ENCODE data around the gene PRKCD.
A peak's percentile ranks its signal among the peaks of the same experiment; 100 is the strongest.

Gene PRKCD

DNA sequence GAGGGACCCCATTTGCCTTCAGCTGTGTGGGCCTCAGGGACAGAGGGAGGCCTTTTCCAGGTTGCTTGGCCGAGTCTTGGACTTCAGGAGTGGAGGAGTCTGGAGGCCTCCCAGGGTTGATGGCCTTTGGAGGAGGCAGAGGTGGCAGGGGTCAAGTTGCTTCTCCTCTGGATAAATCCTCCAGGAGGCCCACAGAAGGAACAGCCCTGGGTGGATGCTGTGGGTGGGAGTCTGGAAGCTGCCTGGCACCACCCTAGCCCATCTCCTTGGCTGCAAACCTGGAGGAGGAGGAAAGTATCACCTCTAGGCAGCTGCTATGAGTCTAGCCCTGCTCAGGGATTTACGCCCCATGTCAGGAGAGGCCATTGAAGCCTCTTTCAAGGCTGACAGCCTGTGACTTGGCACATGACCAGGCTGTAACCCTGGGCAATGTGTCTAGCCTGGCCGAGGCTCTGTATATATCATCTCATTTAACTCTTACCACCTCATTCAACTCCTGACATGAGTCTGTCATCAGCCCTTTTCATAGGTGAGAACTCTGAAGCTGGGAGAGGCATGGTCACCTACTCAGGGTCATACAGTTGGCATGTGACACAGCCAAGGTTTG lies 2.9 kb upstream of the PRKCD start:
- no peak for DNase-seq

GRCh38 chr3:53158765-53159155 lies 2.2 kb upstream of the PRKCD start:
- no peak for DNase-seq

DNA sequence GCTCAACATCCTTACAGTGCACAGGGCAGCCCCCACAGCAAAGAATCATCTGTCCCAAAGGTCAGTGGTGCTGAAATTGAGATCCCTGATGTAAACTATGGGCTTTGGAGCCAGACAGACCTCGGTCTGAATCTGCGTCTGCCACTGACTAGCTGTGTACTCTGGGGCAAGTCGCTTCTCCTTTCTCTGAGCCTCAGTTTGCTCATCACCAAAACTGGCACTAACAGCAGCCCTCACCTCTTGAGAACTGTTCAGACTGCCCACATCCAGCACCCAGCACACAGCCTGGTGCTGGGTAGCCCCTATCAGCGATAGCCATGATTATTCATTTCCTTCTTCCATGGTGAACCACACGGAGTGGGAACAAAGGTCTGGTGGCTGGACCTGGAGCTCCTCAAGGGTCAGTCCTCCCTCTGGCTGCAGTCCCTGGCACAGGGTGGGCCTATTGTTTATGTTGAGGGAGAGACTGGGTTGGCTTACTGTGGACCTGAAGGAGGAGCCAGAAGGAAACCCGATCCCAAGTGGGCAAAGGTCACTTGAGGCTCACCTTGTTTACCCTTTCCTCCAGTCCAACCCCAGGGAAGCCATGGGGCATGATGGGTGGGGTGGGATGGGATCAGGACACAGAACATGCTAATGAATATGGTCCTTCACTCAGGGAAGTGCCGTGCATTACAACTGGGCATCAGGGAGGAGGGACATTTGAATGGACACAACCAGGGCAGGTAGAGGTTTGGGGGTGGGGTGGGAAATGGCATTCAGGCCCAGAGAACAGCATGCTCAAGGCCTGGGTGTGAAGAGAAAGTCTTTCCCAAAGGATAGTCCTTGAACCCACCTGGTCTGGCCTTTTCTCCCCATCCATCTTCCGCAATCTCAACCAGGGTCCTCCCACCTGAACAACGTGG lies 1.6 kb upstream of the PRKCD start:
- DNase-seq, result no peak

DNA sequence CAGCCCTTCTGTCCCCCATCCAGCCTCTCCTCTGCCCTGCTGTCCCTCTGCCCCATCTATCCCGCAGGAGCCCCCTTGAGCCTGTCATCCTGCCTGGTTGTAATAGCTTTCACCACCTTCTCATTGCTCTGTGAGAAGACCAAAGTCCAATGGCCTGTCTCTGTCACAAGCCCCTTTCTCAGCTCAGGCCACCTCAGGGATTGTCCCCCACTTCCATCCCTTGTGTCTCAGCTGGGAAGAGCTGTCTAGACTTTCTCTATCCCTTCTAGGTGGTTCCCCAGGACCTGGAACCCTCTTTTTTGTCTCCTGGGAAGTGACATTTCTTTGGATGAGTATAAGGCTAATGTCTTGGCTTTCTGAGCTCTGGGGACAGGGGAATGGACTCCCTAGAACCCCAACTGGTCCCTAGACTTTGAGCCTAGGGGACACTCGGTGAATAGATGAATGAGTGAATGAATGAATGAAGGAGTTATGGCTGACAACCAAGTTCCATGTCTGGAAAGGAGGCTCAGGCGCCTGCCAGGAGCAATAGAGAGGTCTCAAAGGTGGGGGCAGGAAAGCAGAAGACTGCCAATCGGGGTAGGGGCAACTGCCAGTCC lies 849 bp upstream of the PRKCD start:
- no peak for DNase-seq

GRCh38 chr3:53161450-53161819 lies 426 bp downstream of the PRKCD start:
- peak in 1 of 2 donors; percentile 26 for DNase-seq

GRCh38 chr3:53161820-53162671 lies 1.0 kb downstream of the PRKCD start:
- DNase-seq, result peak; percentile 49 to 73

- peak; percentile 72 to 75 for DNase-seq
Measured at GRCh38 chr3:53162672-53163443, 1.8 kb downstream of the PRKCD start.

DNA sequence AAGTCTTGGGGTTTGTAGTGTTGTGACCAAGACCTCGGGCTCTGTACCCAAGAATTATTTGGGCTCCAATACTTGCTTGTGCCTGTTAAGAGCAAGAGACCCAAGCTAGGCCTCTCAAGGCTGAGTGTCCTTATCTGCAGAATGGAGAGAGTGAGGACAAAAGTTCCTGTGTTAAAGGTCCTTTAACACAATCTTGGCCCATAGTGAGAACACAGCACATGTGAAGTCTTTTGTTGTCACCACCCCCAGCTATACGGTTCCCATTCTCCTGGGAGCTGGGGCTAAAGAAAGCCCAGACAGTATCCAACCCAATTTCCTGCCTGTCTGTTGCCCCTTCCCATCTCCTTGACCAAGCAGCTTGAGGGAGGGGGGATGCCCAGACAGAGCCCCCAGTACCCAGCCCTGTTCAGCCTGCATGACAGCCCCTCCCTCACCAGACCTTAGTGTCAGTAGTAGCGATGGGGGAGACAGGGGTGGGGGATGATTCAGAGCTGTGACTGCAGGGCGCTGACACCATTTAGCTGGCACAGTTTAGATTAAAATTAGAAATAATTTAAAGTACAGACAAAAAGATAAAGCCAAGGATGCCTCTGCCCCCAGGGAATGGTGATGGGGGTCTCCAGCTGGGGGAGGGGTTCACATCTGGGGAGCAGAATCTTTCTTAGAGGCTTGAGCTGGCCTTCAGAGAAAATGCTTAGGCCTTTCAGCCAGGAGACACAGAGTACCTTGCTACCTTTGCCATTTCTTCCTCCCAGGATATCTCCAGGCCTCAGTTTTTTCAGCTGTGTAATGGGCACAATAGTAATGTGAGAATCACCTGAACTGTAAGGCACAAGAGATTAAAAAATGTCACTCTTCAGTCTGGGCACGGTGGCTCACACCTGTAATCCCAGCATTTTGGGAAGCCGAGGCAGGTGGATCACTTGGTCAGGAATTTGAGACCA lies 2.7 kb downstream of the PRKCD start:
- no peak for DNase-seq

GRCh38 chr3:53164911-53165310 lies 3.9 kb downstream of the PRKCD start:
- DNase-seq, result no peak

DNA sequence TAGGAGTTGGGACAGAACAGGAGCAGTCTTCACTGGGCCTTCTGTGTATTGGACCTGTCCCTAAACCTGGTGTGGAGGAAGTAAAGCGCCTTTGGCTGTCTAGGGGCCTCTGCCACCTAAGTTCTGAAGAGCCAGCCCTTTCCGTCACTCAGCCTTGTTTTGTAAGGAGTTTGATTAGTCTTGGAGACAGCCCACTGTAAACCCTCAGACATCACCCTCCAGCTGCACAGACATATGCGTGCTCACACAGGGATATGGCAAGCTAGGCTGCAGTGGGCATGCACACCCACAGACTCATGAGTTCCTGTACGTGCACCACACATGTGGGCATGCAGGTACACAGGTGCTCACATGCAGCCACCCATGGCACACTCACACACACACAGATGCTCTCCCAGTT lies 5.2 kb downstream of the PRKCD start:
- no peak for DNase-seq

- DNase-seq, result peak in 1 of 2 donors; percentile 54
Measured at GRCh38 chr3:53166781-53167291, 5.8 kb downstream of the PRKCD start.

DNA sequence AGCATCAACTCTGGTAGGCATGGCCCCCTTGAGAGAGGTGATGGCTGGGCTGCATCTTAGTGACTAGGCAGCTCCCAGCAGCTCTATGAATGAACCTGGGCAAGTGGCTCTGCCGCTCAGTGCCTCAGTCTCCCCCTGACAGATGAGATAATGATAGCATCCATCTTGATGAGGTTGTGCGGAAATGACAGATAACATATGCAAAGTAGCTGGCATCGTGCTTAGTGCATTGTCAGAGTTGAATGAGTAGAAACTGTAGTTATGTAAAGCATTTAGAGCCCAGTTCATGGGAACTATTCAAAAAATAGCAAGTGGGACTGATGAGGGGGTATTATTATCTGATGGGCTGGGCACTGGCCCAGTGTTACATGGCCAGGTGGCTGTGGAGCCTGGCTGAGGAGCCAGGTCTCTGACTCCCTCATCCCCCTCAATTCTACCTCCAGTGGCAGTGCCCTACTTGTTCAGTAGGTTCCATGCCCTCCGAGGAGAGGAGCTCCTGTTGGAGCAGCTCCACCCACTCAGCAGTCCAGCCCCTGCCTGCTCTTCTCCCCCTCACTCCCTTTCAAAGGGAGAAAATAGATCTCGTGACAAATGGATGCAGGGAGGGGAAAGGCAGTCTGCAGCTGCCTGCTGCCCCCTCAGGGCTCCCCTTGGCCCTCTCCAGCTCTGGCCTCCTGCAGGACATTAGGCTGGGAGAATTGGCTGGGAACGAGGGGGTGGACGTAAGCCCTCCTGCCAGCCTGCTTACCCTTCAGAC lies 6.6 kb downstream of the PRKCD start:
- DNase-seq, result no peak

DNA sequence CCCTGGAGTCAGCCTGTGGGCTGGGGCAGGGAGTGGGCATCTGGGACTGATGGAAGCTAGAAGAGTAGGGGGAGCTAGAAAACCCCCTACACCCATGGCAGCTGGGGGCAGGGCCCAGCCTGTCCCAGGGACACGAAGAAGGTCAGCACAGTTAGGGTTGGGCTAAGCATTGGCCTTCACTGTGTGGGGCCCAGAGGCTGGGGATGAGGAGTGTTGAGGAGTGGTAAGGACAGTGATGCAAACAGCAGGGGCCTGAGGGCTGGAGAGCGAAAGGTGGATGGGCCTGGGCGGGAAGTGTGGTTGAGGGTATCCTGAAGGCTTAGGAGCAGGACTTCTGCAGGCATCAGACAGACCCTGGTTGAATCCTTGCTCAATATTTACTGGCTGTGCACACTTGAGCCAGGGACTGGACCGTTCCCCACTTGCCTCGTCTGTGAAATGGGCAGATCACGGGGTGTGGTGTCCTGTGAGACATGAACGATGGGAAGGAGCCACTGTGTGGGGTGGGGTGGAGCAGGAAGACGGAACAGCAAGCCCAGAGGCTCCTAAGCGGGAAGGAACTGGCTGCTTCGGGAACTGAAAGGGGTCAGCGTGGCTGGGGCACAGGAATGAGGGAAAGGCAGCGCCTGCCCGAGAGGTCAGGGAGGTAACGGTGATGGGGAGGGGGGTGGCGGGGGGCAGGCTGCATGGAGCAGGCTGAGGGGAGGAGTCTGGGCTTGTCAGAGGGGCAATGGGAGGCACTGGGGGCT lies 7.3 kb downstream of the PRKCD start:
- DNase-seq, result no peak

GRCh38 chr3:53169045-53169831 lies 8.2 kb downstream of the PRKCD start:
- DNase-seq, result no peak

DNA sequence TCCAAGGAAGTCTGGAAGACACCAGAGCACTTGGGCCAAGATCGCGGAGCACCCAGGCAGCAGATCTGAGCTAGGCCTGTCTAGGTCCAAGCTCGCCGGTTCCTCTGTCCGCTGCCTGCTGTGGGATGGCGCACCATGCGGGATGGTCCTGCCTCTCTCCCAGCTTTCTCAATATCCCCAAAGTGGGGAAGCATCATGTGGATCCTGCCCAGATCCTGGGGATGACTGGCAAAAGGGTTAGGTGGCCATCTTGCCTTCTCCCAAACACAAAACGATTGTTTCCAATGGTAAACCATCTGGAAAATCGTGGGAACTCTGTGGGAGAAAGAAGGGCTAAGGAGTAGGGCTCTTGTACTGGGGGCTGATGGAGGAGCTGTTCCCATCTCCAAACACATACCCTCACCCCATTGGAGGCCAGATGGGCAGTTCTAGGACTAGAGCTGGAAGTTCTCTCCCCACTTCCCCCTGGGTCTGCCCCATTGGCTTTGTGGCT lies 8.9 kb downstream of the PRKCD start:
- DNase-seq, result no peak

DNA sequence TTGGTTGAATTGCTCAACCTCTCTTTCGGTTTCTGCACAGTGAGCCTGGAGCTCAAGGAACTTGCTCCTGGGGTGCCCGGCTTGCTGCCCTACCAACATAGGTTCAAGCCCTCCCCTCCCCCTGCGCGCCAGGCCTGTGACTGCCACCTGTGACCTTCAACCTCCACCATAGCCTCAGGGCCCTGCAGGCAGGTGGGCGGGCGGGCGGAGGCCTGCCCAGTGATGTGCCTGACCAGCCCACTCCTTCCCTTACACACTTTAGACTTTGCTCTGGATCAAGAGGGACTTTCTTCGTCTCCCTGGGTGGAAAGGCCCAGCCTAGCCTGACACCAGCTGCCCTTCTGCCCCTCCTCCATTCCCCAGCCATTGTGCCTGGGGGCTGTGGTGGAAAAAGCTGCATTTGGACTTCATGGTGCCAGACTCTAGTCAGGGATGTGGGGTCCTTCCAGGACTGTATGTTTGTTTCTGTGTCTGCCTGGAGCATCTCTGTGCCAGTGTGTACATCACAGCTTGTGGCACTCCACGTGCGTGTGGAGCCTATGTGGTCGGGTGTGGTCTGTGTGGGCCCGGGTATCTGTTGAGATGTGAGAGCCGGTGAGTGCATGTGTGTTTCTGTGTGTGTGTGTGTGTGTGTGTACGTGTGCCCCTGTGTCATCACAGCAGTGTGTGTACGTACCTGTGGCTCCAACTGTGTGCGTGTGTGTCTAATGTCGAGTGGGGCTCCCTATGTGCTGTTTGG lies 9.5 kb downstream of the PRKCD start:
- DNase-seq, result peak; percentile 23 to 47

- DNase-seq, result no peak
Measured at GRCh38 chr3:53171064-53171418, 10.0 kb downstream of the PRKCD start.

All from CD4-positive, alpha-beta T cell treated with Interleukin-1 beta for 1 hour (primary cell).